Stomach smooth muscle (tissue), 2 donors: ENCODE results near the gene FBRSL1.

Source experiments
- H3K27ac ChIP-seq: one replicate; pipeline ENCODE4 v1.7.0; 2013; ENCODE audit warnings: mild to moderate bottlenecking, low read length, inconsistent platforms
- H3K27me3 ChIP-seq, 2 donors: one replicate each; pipeline ENCODE4 v1.7.0; 2013; ENCODE audit warnings: low read length in 2 of 2; ENCODE audit not compliant: insufficient read depth in 2 of 2, control insufficient read depth in 1 of 2
- H3K36me3 ChIP-seq, 2 donors: one replicate each; pipeline ENCODE4 v1.7.0; 2013; ENCODE audit warnings: low read length in 2 of 2; ENCODE audit not compliant: control insufficient read depth in 2 of 2, insufficient read depth in 2 of 2
- H3K4me1 ChIP-seq: one replicate; pipeline ENCODE4 v1.7.0; 2013; ENCODE audit warnings: low read length; ENCODE audit not compliant: control insufficient read depth, insufficient read depth
- H3K4me3 ChIP-seq, 2 donors: one replicate each; pipeline ENCODE4 v1.7.0; 2013; ENCODE audit warnings: low read length in 2 of 2
- H3K9ac ChIP-seq, 2 donors: one replicate each; pipeline ENCODE4 v1.7.0; 2013; ENCODE audit warnings: low read length in 2 of 2, mild to moderate bottlenecking in 1 of 2
- H3K9me3 ChIP-seq, 2 donors: one replicate each; pipeline ENCODE4 v1.7.0; 2013; ENCODE audit warnings: low read length in 2 of 2; ENCODE audit not compliant: control insufficient read depth in 2 of 2
- donor health status: healthy.
- donor health status: Pancreatic carcinoma.

FBRSL1 gene

DNA sequence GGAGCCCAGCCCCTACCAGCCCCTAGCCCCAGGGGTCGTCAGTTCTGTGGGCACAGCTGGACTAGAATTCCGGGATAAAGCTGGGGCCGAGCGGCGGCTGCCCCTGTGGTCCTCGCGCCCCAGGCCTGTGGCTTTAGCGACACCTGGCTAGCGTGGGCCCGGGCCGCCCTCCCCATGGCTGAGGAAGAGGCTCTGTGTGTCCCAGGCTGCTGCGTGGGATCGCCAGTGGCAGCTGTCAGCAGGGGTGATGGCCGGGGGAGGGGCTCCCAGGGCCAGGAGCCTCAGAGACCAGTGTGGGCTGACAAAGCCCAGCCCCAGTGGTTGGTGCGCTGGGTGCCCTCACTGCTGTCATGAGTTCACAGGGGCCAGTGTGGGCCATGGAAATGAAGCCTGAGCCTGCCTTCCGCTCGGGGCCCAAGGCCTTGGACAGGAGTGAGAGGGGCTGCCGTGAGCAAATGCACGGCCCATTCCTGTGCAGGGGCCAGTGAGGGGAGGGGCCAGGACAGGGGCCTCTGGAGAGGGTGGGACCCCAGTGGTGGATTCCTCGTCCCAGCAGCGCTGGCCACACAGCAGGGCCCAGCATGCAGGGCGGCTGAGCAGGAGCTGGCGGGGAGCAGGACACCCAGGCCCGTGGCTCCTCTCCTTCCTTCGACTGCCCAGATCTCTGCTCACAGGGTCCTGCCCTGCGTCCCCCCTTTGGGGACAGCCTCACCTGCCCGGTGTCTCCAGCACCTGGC, 11.4 kb downstream of the FBRSL1 start:
- Histone ChIP-seq H3K9me3 (no peaks in the 10 kb centered on the region), H3K27me3 (no peaks in the 10 kb centered on the region), H3K4me1 (peaks cover 87% of the 10 kb centered on the region), H3K9ac (no peak overlapping the region), H3K36me3 (no peaks in the 10 kb centered on the region), H3K27ac (no peak overlapping the region), H3K4me3 (no peak overlapping the region)

- no peaks in the 10 kb centered on the region for H3K9me3 ChIP-seq
- no peaks in the 10 kb centered on the region for H3K27me3 ChIP-seq
- no peaks in the 10 kb centered on the region for H3K36me3 ChIP-seq
- no peak overlapping the region for H3K9ac ChIP-seq
- H3K27ac ChIP-seq: no peak overlapping the region
- no peak overlapping the region for H3K4me3 ChIP-seq
- H3K4me1 ChIP-seq: peaks cover 89% of the 10 kb centered on the region
These were observed 12.4 kb downstream of the FBRSL1 start for GRCh38 chr12:132502149-132502881.

DNA sequence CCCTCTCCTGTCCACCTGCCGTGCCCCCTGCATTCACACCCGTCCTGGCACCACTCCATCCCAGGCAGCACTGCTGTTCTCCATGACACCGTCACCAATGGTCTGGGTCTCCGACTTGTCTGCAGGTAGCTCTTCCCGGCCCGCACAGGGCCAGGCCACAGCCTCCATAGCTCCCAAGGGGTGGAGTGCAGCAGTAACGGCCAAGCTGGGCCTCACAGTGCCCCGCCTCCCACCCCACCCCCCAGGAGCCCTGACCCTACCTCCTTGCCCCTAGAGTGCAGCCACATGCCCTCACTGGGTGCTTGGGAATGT, 12.9 kb downstream of the FBRSL1 start:
- H3K4me3 ChIP-seq: no peak overlapping the region
- H3K27me3 ChIP-seq: no peaks in the 10 kb centered on the region
- H3K36me3 ChIP-seq: no peaks in the 10 kb centered on the region
- no peak overlapping the region for H3K27ac ChIP-seq
- peaks cover 85% of the 10 kb centered on the region for H3K4me1 ChIP-seq
- H3K9me3 ChIP-seq: no peaks in the 10 kb centered on the region
- H3K9ac ChIP-seq: no peak overlapping the region

GRCh38 chr12:132503618-132504204, 13.8 kb downstream of the FBRSL1 start:
- peaks cover 79% of the 10 kb centered on the region for H3K4me1 ChIP-seq
- H3K27me3 ChIP-seq: no peaks in the 10 kb centered on the region
- H3K4me3 ChIP-seq: no peak overlapping the region
- no peak overlapping the region for H3K9ac ChIP-seq
- peaks cover 0 to 3% of the 10 kb centered on the region in 2 donors for H3K36me3 ChIP-seq
- H3K27ac ChIP-seq: no peak overlapping the region
- H3K9me3 ChIP-seq: no peaks in the 10 kb centered on the region

GRCh38 chr12:132505105-132505851, 15.3 kb downstream of the FBRSL1 start:
- Histone ChIP-seq H3K4me3 (no peak overlapping the region), H3K27me3 (peaks cover 0 to 14% of the 10 kb centered on the region in 2 donors), H3K27ac (no peak overlapping the region), H3K9ac (peak overlapping the region in 1 of 2 donors; percentile 21), H3K4me1 (peaks cover 67% of the 10 kb centered on the region), H3K9me3 (no peaks in the 10 kb centered on the region), H3K36me3 (peaks cover 0 to 4% of the 10 kb centered on the region in 2 donors)

- Histone ChIP-seq H3K27ac (no peak overlapping the region), H3K36me3 (peaks cover 0 to 4% of the 10 kb centered on the region in 2 donors), H3K27me3 (peaks cover 0 to 20% of the 10 kb centered on the region in 2 donors), H3K4me3 (no peak overlapping the region), H3K4me1 (peaks cover 62% of the 10 kb centered on the region), H3K9me3 (no peaks in the 10 kb centered on the region), H3K9ac (peak overlapping the region in 1 of 2 donors; percentile 21)
These were observed 15.9 kb downstream of the FBRSL1 start for GRCh38 chr12:132505852-132506219.

GRCh38 chr12:132506328-132507160, 16.6 kb downstream of the FBRSL1 start:
- Histone ChIP-seq H3K27ac (no peak overlapping the region), H3K9ac (peak overlapping the region in 1 of 2 donors; percentile 36), H3K4me1 (peaks cover 55% of the 10 kb centered on the region), H3K27me3 (peaks cover 0 to 25% of the 10 kb centered on the region in 2 donors), H3K36me3 (peaks cover 0 to 4% of the 10 kb centered on the region in 2 donors), H3K4me3 (peak overlapping the region in 1 of 2 donors; percentile 55), H3K9me3 (no peaks in the 10 kb centered on the region)

GRCh38 chr12:132507161-132507538, 17.2 kb downstream of the FBRSL1 start:
- H3K9me3 ChIP-seq: no peaks in the 10 kb centered on the region
- H3K27ac ChIP-seq: no peak overlapping the region
- H3K36me3 ChIP-seq: peaks cover 0 to 4% of the 10 kb centered on the region in 2 donors
- no peak overlapping the region for H3K9ac ChIP-seq
- H3K4me1 ChIP-seq: peaks cover 49% of the 10 kb centered on the region
- H3K4me3 ChIP-seq: peak overlapping the region in 1 of 2 donors; percentile 29
- H3K27me3 ChIP-seq: peaks cover 0 to 25% of the 10 kb centered on the region in 2 donors

DNA sequence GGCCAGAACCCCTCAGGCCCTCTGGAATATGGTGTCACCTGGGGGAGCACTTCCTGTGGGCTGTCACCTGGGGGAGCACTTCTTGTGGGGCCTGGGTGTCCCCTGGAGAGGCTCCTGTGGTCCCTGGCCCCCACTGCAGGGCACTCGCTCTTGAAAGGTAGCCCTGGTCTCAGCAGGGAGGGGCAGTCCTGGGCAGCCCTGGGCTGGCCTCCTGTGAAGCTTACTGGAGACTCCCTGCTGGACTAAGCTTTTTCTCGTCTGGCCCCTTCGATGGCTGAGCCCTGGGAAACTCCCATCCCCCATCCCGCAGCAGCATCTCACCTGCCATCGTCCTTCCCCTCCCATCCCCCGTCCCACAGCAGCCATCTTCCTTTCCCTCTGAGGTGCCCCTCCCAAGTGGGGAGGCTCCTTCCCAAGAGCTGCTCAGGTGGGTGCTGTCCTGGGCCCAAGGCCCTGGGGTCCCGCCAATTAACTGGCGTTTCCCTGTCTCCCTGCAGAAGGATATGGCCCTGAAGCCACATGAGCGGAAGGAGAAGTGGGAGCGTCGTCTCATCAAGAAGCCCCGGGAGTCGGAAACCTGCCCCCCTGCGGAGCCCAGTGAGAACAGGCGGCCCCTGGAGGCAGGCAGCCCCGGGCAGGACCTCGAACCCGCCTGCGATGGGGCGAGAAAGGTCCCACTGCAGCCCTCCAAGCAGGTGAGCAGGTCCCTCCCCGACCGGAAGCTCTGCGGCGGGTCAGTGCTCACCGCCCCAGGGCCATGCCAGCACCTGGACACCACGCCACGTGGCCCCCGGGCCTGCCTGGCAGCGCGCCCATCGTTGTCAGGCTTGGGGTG, 17.9 kb downstream of the FBRSL1 start:
- no peak overlapping the region for H3K27ac ChIP-seq
- peaks cover 48% of the 10 kb centered on the region for H3K4me1 ChIP-seq
- H3K27me3 ChIP-seq: peaks cover 0 to 25% of the 10 kb centered on the region in 2 donors
- no peak overlapping the region for H3K9ac ChIP-seq
- H3K36me3 ChIP-seq: peaks cover 0 to 4% of the 10 kb centered on the region in 2 donors
- H3K9me3 ChIP-seq: no peaks in the 10 kb centered on the region
- no peak overlapping the region for H3K4me3 ChIP-seq
